ENCODE measurements around the gene CTU1. TPM values are rescaled to one million over a fixed set of nuclear protein-coding genes. Genes with fewer than 3 reads are reported as not detected.

The CTU1 gene
- total and polyA plus RNA-seq, 2 donors (not counting 1 experiment from before 2014, with no cell fraction given) = 8.1 to 8.4 TPM

GRCh38 chr19:51116736-51117286 is 8.6 kb upstream of the CTU1 start:
- Histone ChIP-seq H3K9ac (ENCODE audit: low read length) (no peak overlapping the region), H3K4me1 (ENCODE audit: control insufficient read depth in 2 of 2, insufficient read depth in 2 of 2, low read length in 2 of 2) (no peaks in the 10 kb centered on the region), H3K79me2 (ENCODE audit: control insufficient read depth, insufficient read depth, low read length) (no peaks in the 10 kb centered on the region), H3K36me3 (replicated peaks in 1 of 2; ENCODE audit: control extremely low read depth in 1 of 2, control insufficient read depth in 1 of 2, extremely low read depth in 1 of 2, insufficient read depth in 2 of 2, low read length in 1 of 2) (no peaks in the 10 kb centered on the region), H2AFZ (ENCODE audit: insufficient read depth, low read depth, low read length, poor library complexity, severe bottlenecking) (no peak overlapping the region), H3K27ac (ENCODE audit: low read length in 2 of 2) (no peak overlapping the region), H4K20me1 (ENCODE audit: control insufficient read depth, insufficient read depth, low read length, poor library complexity, severe bottlenecking) (no peaks in the 10 kb centered on the region), H3K9me3 (ENCODE audit: control extremely low read depth in 1 of 3, control insufficient read depth in 2 of 3, insufficient read depth in 1 of 3, low read length in 2 of 3) (no peaks in the 10 kb centered on the region), H3K4me2 (replicated peaks; ENCODE audit: low read depth, low read length, poor library complexity, severe bottlenecking) (no peak overlapping the region), H3K4me3 (ENCODE audit: control extremely low read depth in 1 of 5, extremely low read depth in 1 of 5, insufficient read depth in 1 of 5, low read depth in 2 of 5, low read length in 4 of 5) (no peak overlapping the region), H3K27me3 (replicated peaks in 1 of 4; ENCODE audit: control extremely low read depth in 1 of 4, control insufficient read depth in 3 of 4, insufficient read depth in 4 of 4, low read length in 3 of 4) (peaks cover 0 to 17% (median 7%) of the 10 kb centered on the region in 4 experiments)
- 78% methylated on average over 3 of the region's 6 CpGs for WGBS (ENCODE audit: insufficient coverage)
- CTCF ChIA-PET = no interaction called here
- ATAC-seq (ENCODE audit: low read depth) (no peak), DNase-seq (no peak)
- no peak overlapping the region for H3K27ac Mint-ChIP-seq
- POLR2A ChIA-PET = no interaction called here
- intact Hi-C loops (cut with micrococcal nuclease) = no loop called here
- TF ChIP-seq EZH2 (IDR thresholded peaks at IDR 0.05; ENCODE audit: borderline replicate concordance, insufficient read depth, low read depth, low read length, poor library complexity, severe bottlenecking) (no peak), CTCF (IDR thresholded peaks at IDR 0.05) (no peak)
- no peaks in the 10 kb centered on the region for H3K4me1 Mint-ChIP-seq
- no peak overlapping the region for H3K4me3 Mint-ChIP-seq
- H3K9me3 Mint-ChIP-seq (ENCODE audit: insufficient read depth) = no peaks in the 10 kb centered on the region
- peaks cover 31% of the 10 kb centered on the region for H3K27me3 Mint-ChIP-seq

- Mint-ChIP-seq H3K27me3 (peaks cover 24% of the 10 kb centered on the region), H3K4me3 (no peak overlapping the region), H3K27ac (no peak overlapping the region), H3K9me3 (ENCODE audit: insufficient read depth) (no peaks in the 10 kb centered on the region), H3K4me1 (peaks cover 4% of the 10 kb centered on the region)
- Histone ChIP-seq H4K20me1 (ENCODE audit: control insufficient read depth, insufficient read depth, low read length, poor library complexity, severe bottlenecking) (no peaks in the 10 kb centered on the region), H3K9ac (ENCODE audit: low read length) (no peak overlapping the region), H3K4me2 (replicated peaks; ENCODE audit: low read depth, low read length, poor library complexity, severe bottlenecking) (no peak overlapping the region), H3K79me2 (ENCODE audit: control insufficient read depth, insufficient read depth, low read length) (no peaks in the 10 kb centered on the region), H3K36me3 (replicated peaks in 1 of 2; ENCODE audit: control extremely low read depth in 1 of 2, control insufficient read depth in 1 of 2, extremely low read depth in 1 of 2, insufficient read depth in 2 of 2, low read length in 1 of 2) (no peaks in the 10 kb centered on the region), H3K4me3 (ENCODE audit: control extremely low read depth in 1 of 5, extremely low read depth in 1 of 5, insufficient read depth in 1 of 5, low read depth in 2 of 5, low read length in 4 of 5) (no peak overlapping the region), H3K9me3 (ENCODE audit: control extremely low read depth in 1 of 3, control insufficient read depth in 2 of 3, insufficient read depth in 1 of 3, low read length in 2 of 3) (no peaks in the 10 kb centered on the region), H3K27ac (ENCODE audit: low read length in 2 of 2) (no peak overlapping the region), H3K27me3 (replicated peaks in 1 of 4; ENCODE audit: control extremely low read depth in 1 of 4, control insufficient read depth in 3 of 4, insufficient read depth in 4 of 4, low read length in 3 of 4) (peaks cover 0 to 17% (median 7%) of the 10 kb centered on the region in 4 experiments), H3K4me1 (ENCODE audit: control insufficient read depth in 2 of 2, insufficient read depth in 2 of 2, low read length in 2 of 2) (no peaks in the 10 kb centered on the region), H2AFZ (ENCODE audit: insufficient read depth, low read depth, low read length, poor library complexity, severe bottlenecking) (no peak overlapping the region)
- TF ChIP-seq EZH2 (IDR thresholded peaks at IDR 0.05; ENCODE audit: borderline replicate concordance, insufficient read depth, low read depth, low read length, poor library complexity, severe bottlenecking) = no peak
- ChIA-PET POLR2A (no interaction called here), CTCF (no interaction called here)
- DNase-seq (no peak), ATAC-seq (ENCODE audit: low read depth) (no peak)
- intact Hi-C loops (cut with micrococcal nuclease) = no loop called here
- WGBS (ENCODE audit: insufficient coverage) = 94% methylated on average over 3 of the region's 6 CpGs
Measured at GRCh38 chr19:51114087-51114729, 6.0 kb upstream of the CTU1 start.

Data from B cell (primary cell).